ENCODE data around the gene EHBP1L1.
A peak's percentile ranks its signal among the peaks of the same experiment; 100 is the strongest.

GRCh38 chr11:65609665-65610064, 33.8 kb downstream of the EHBP1L1 start:
- no peak for TF ChIP-seq POLR2A (IDR thresholded peaks at IDR 0.05; ENCODE audit: low read length)
- TF ChIP-seq HDAC2 (IDR thresholded peaks at IDR 0.05): no peak
- no peak for TF ChIP-seq ESRRA (IDR thresholded peaks at IDR 0.05; ENCODE audit: borderline replicate concordance, low read length)
- TF ChIP-seq, protein P1, sequence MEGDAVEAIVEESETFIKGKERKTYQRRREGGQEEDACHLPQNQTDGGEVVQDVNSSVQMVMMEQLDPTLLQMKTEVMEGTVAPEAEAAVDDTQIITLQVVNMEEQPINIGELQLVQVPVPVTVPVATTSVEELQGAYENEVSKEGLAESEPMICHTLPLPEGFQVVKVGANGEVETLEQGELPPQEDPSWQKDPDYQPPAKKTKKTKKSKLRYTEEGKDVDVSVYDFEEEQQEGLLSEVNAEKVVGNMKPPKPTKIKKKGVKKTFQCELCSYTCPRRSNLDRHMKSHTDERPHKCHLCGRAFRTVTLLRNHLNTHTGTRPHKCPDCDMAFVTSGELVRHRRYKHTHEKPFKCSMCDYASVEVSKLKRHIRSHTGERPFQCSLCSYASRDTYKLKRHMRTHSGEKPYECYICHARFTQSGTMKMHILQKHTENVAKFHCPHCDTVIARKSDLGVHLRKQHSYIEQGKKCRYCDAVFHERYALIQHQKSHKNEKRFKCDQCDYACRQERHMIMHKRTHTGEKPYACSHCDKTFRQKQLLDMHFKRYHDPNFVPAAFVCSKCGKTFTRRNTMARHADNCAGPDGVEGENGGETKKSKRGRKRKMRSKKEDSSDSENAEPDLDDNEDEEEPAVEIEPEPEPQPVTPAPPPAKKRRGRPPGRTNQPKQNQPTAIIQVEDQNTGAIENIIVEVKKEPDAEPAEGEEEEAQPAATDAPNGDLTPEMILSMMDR (IDR thresholded peaks at IDR 0.05): no peak
- TF ChIP-seq EP300 (IDR thresholded peaks at IDR 0.05): no peak
- no peak for TF ChIP-seq REST (IDR thresholded peaks at IDR 0.05)
- TF ChIP-seq PHF8 (IDR thresholded peaks at IDR 0.05; ENCODE audit: borderline replicate concordance, low read depth): no peak
- TF ChIP-seq ZFP36 (IDR thresholded peaks at IDR 0.05; ENCODE audit: borderline replicate concordance, partially characterized antibody): peak; percentile 75
- TF ChIP-seq RAD21 (conservative IDR thresholded peaks at IDR 0.05 in 1 of 2, IDR thresholded peaks at IDR 0.05 in 1 of 2): no peak
- TF ChIP-seq CHD2 (IDR thresholded peaks at IDR 0.05; ENCODE audit: low read length, partially characterized antibody): no peak
- TF ChIP-seq MAFK (IDR thresholded peaks at IDR 0.05; ENCODE audit: partially characterized antibody): no peak
- TF ChIP-seq SMC3 (IDR thresholded peaks at IDR 0.05): no peak
- TF ChIP-seq JUNB (IDR thresholded peaks at IDR 0.05): no peak
- no peak for TF ChIP-seq NPAS2 (CRISPR knock-in tag; IDR thresholded peaks at IDR 0.05; ENCODE audit: borderline replicate concordance)

Measured in A549 (cell line).